Caki2 (cell line): ENCODE results near the gene APOC3. TPM values are rescaled to one million over a fixed set of nuclear protein-coding genes. Genes with fewer than 3 reads are reported as not detected.
"Not testable (repeated sequence)": the region's sequence is repeated elsewhere in the genome, so short reads cannot be mapped to it uniquely, and the experiment has no call there.

Experiments used
- DNase-seq: peaks from one replicate; pipeline ENCODE4 v3.0.0-alpha.2; 2015; ENCODE audit warnings: low read depth
- in situ Hi-C: cut with HindIII; loops from 2 replicates; pipeline ENCODE4 v1.10.0; 2016; ENCODE audit warnings: low sequenced_read_pairs, low pct_unique_long_range_greater_than_20kb, mixed read lengths
- total RNA-seq: library from RNA; depleted of rRNA; stranded (reverse); fragments of >200 nt; shearing (Covaris generic); gene quantifications from 2 replicates; pipeline ENCODE4 v1.2.3, GENCODE V29; 2014; ENCODE audit warnings: low replicate concordance

Gene APOC3
- total RNA-seq, 1 experiment from 2014 or later: not detected

DNA sequence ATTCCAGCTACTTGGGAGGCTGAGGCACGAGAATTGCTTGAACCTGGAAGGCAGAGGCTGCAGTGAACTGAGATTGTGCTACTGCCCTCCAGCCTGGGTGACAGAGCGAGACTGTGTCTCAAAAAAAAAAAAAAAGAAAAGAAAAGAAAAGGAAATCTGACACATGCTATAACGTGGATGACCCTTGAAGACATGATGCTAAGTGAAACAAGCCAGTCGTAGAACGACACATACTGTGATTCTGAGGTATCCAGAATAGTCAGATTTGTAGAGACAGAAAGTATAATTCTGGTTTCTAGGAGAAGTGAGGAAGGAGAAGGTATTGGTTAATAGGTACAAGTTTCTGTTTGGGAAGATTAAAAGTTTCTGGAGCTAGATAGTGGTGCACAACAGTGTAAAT is 31.3 kb upstream of the APOC3 start:
- in situ Hi-C loops: no loop called here
- no peak for DNase-seq

DNA sequence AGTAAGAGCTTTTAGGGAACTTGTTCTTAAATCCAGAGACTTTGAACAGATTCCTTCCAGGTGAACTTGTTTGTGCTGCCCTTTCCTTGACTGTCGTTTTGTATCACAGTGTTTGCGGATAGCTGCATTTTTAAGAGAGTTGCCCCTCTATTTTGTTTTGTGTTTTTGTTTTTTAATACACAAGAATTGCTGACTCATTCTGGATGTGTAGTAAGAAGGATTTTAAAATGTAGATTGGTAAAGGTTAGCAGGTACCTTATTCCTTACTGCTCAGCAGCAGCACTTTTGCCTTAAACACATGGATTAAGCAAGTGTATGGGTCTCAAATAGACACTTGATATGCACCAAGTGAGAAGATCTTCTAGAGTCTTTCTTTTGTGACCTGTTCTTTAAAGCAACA is 29.1 kb upstream of the APOC3 start:
- in situ Hi-C loops: no loop called here
- DNase-seq: no peak

DNA sequence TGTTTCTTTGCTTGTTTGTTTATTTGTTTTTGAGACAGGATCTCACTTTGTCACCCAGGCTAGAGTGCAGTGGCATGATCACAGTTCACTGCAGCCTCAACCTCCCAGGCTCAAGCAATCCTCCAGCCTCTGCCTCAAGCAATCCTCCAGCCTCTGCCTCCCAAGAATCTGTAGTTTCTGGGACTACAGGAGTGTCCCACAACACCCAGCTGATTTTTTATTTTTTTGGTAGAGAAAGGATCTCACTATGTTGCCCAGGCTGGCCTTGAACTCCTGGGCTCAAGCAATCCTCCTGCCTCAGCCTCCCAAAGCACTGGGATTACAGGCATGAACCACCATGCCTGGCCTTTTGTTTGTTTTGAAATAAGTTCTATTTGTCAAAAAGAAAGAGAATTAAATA is 28.0 kb upstream of the APOC3 start:
- DNase-seq, in situ Hi-C loops: not testable (repeated sequence)

DNA sequence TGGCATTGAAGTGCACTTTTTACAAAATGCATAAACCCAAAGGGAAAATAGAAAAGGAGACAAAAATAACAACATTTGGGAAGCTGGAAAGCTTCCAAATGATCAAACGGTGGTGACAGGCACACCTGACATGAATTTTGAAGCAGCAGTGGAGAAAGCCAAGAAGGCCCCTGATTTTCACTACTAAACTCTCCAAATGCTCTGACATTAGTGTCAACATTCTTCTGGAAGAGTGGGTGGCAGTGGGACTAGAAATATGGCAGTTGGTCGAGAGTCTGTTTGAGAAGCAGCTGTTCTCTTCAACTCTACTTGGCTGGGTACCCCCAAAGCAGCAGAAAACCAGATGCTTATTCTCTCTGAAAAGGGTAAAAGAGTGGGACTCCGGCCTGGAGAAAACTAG is 25.7 kb upstream of the APOC3 start:
- in situ Hi-C loops: no loop called here
- DNase-seq: no peak

DNA sequence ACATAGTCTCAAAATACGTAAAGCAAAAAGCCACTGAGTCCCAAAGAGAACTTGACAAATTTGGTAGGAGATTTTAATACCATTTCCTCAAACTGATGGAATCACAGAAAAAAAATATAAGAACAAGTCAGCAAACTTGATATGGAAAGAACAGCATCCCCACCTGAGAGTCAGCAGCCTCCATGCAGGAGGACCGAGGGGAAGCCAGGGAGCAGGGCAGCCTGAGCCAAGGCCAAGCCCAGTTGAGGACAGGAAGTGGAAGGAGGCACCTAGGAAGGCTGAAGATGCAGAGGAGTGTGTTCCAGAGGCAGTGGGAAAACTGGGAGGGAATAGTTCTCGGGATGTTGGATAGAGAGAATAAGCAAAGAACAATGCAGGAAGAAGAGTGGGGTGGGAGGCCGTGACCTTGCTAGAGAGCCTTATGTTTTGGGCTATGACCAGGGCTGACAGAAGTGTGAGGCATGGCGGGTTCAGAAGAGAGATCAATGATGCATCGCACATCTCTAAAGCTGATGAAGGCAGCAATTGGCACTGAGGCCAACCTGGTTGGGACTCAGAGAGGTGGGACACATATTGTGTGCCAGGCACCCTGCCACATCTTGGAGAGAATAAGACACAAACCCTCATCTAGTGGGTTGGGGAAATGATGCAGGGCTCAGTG is 22.0 kb upstream of the APOC3 start:
- DNase-seq: no peak
- in situ Hi-C loops: no loop called here

DNA sequence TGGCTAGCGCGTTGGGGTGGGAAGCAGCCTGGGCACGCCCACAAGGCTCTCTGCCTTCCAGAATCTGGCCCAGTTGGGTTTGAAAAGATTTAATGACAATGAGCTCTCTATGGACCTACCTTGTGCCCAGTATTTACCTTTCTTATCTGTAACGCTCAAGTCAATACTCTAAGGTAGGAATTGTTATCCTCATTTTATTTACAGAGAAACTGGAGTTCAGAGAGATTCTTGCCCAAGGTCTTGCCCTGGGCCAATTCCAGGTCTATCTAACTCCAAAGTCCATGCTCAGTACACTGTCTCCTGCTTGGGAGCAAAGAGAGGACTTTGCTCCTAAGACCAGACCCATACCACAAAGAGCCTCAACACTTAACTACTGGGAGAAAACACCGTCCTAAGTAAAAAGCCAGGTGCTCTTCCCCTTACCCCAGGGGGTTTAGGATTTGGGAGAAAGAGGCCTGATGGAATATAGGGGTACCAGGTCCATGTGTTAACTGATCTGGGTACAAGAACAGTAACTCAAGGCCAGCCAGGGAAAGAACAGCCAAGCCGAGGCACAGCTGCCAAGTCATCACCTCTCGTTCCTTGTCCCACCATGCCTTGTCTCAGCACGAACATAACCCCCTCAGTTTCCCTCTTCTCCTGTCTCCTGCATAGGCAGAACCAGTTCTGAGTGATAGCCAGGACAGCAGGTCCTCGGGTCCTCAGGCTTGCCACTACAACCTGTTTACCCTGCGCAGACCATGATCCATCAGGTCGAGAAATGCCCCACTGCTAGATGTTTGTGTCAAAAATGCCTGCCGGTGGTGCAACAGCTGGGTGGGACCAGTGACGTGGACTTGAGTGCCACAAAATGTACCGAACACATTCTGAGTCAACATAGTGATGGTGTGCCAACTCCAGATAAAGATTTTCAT is 21.2 kb upstream of the APOC3 start:
- in situ Hi-C loops: no loop called here
- no peak for DNase-seq

DNA sequence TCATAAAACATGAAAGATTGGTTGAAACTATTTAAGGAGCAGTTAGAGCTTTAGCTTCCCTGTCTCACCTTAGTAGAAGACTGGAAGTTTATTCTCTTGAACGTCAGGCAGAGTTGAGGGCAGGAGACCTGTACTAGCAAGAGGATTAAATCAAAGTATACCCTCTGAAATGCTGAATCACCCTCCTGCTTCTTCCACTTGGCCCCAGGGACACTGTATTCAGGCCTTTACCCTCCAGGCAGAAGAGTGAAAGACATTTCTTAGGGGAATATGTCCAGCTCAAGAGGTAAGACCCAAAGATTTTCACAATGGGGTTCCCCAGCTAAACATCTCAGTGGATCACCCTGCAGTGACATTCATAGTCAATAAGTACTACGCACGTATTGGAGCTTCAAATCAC is 18.5 kb upstream of the APOC3 start:
- in situ Hi-C loops: no loop called here
- no peak for DNase-seq

DNA sequence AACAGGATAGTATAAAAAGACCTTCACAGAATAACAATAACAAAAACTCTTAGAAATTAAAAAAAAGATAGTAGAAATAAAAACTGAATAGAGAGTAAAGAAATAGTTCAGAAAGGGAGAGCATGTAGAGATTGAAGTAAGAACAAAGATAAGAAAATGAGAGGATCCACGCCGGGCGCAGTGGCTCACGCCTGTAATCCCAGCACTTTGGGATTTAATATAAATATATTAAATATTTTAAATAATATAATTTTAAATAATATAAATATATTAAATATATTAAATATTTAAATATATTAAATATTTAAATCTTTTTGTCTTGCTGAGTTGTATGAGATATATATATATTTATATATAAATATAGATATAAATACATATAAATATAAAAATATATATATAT is 17.6 kb upstream of the APOC3 start:
- DNase-seq: no peak
- in situ Hi-C loops: no loop called here

DNA sequence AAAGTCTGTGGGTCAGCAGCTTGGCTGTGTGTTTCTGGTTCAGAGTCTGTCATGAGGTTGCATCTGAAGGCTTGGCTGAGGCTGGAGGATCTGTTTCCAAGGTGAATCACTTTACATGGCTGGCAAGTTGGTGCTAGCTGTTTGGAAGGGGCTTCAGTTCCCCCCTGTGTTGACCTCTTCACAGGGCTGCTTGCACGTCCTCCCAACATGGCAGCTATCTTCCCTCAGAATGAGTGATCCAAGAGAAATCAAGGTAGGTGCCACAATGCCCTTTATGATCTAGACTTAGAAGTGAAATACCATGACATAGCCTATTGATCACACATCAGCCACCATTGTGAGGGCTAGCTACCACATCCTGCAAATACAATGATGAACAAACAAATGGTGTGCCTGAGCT is 16.5 kb upstream of the APOC3 start:
- no peak for DNase-seq
- in situ Hi-C loops: no loop called here

DNA sequence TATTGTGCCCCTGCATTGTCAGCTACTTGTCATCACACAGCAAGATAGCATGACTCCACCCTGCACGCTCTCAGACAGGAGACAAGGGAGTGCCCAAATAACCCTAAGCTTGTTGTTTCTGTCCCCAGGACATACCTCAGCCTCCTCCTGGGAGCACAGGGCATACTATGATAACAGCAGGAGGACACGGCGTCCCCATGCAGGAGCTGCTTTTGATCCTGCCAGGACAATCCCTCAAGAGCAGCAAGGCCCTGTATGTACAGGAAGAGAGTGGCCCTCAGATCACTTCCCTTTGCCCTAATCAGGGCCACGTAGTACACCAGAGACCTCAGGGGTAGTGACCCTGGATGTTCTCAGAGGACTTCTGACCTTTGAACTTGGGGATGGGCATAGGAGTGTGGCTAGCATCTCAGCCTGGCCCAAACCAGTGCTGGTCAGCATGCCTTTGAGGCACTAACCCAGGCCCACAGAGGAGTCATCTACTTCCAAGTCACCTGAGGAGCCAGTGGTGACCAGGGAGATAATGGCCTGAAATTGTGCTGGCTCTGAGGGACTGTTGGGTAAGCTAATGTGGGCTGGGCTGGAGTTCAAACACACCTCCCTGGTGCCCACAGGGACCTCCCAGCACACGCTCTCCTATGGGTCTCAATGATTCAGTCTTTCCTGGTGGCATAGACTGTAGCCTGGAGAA is 15.8 kb upstream of the APOC3 start:
- in situ Hi-C loops: no loop called here
- no peak for DNase-seq

DNA sequence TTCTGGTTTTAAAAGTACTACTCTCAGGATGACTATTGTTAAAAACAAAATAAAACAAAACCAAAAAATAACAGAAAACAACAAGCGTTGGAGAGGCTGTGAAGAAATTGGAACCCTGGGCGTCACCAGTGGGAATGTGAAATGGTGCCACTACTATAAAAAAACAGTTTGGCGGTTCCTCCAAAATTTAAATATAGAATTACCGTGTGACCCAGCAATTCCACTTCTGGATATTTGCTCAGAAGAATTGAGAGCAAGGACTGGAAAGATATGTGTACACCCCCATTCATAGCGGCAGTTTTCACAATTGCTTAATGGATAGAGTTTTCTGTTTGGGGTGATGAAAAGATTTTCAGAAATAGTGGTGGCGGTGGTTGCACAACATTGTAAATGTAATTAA is 15.2 kb upstream of the APOC3 start:
- in situ Hi-C loops: no loop called here
- no peak for DNase-seq

DNA sequence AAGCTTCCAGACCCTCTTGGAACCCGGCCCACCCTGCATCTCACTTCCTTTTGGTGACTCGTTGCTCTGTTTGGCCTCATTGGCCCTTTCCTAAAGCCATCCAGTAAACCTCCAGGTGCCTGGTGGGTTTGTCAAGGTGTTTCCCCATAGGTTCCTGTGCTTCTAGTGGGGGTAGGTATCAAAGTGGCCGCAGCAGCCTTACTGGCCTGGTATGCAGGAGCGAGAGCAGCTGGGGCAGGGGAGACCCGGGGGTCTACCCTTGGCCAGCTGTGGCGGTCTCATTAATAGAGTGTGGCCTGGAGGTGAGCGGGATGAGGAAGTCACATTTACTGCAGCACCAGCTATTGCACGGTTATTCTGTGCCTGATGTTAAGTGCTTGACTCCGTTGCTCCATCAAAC is 10.7 kb upstream of the APOC3 start:
- DNase-seq: no peak
- in situ Hi-C loops: no loop called here

DNA sequence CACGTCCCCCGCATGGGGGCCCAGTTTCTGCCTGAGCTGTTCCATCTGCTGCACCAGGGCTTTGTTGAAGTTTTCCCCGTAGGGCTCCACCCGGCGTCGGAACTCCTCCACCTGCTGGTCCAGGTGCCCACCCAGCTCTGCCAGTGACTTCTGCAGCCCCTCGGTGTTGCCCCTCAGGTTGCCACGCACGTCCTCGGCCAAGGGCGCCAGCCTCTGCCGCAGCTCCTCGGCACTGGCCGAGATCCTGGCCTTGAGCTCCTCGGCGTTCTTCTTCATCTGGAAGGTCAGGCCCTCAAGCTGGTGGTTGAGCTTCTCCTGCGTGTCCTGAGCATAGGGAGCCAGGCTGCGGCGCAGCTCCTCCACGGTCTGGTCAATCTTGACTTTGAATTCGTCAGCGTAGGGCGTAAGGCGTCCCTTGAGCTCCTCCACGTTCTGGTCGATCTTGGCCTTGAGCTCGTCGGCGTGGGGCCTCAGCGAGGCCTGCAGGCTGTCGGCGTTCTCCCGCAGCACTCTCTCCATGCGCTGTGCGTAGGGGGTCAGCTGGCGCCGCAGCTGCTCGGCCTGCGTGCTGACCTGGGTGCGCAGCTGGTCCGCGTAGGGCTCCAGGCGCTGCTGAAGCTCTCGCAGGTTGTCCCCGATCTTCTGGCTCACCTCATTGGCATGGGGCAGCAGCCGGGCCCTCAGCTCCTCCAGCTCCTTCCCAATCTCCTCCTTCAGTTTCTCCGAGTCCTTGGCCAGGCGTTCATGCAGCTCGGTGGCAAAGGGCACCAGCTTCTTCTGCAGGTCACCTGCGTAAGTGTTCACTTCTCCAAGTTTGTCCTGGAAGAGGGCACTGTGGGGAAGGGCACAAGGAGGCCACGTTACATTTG is 8.4 kb upstream of the APOC3 start:
- DNase-seq: no peak
- in situ Hi-C loops: no loop called here

DNA sequence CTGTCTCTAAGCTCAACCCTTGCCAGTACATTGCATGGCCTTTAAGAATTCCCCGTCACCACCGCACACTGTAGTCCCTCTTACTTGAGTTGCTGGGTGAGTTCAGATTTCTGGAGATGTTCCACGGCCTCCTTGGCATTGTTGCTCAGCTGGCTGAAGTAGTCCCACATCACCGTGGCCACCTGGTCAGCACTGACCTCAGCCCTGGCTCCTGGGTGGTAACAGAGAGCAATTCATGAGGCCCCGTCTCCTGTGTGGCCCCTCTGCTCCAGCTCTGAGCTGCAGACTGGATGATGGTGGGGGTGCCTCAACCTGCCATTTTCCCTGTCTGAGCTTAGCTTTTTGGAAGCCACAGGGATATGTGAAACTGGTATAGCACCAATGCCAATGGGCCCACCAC is 7.1 kb upstream of the APOC3 start:
- in situ Hi-C loops: no loop called here
- no peak for DNase-seq

DNA sequence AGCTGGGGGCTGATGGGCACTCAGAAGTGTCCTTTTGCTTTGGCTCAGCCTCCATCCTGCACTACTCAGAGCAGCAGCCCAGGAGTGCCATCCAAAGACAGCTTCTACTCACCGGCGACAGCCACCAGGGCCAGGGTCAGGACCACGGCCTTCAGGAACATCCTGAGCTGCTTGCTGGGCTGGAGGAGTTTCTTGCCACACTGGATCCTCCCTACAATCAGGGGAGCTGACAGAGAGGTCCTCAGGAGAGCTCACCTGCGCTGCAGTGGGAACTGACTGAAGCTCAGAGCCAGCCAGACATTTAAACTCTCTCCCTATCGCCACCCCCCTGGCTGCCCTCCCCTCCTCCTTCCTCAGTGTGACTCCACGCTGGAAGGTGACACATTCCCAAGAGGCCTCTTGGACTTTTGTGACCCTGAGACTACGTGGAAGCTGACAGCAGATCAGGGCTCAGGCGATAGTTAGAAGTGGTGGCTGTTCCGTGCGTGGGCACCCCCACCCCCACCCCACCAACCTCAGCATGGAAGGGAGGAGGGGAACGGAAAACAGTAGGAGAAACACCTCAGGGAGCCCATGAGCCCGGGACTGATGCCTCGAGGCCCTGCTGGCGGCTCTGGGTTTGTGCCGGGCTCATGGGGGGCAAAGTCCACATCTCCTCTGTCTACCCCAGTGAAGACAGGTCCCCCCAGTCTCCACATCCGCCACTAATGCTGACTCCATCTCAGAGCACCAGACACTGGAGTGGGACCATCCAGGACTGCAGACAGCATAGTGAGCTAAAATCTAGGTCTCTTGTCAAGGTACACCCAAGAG is 6.5 kb upstream of the APOC3 start, which contains the start of gene APOA4:
APOA4 (minus strand) TSS at position 274 of the 813 bp plus-strand sequence; CDS start at position 161, 113 bp downstream.
- in situ Hi-C loops: no loop called here

DNA sequence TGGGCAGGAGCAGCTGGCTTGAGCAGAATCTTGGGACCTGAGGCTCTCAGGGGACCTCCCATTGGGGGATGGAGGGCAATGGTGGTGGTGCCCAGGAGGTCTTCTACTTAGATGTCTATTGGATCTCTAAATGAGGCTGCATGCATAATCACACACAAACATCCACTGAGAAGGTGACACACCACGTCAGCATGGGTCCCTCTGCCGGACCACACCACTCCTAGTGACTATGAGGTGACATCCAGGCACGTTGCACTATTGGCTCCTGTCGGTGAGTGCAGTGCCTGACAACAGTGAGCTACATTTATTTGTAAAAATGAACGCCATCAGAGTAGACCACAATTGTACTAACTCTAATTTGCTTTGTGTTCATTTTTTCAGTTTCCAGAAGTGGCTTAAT is 4.3 kb upstream of the APOC3 start:
- in situ Hi-C loops: no loop called here
- no peak for DNase-seq

More for the DNA sequence above, 6.5 kb upstream of the APOC3 start, which contains the start of gene APOA4:
- no peak for DNase-seq
